M059J (cell line): ENCODE results near the gene GRIK1. TPM values are rescaled to one million over a fixed set of nuclear protein-coding genes. Genes with fewer than 3 reads are reported as not detected.

Experiments
- DNase-seq: peaks from one replicate; pipeline ENCODE4 v3.0.0-alpha.2; 2012; ENCODE audit warnings: low read depth
- total RNA-seq: library from RNA; depleted of rRNA; stranded (reverse); fragments of >200 nt; shearing (Covaris generic); gene quantifications from 2 replicates; pipeline ENCODE4 v1.2.3, GENCODE V29; 2014

GRIK1 gene
- total RNA-seq, 1 experiment from 2014 or later, result not detected

DNA sequence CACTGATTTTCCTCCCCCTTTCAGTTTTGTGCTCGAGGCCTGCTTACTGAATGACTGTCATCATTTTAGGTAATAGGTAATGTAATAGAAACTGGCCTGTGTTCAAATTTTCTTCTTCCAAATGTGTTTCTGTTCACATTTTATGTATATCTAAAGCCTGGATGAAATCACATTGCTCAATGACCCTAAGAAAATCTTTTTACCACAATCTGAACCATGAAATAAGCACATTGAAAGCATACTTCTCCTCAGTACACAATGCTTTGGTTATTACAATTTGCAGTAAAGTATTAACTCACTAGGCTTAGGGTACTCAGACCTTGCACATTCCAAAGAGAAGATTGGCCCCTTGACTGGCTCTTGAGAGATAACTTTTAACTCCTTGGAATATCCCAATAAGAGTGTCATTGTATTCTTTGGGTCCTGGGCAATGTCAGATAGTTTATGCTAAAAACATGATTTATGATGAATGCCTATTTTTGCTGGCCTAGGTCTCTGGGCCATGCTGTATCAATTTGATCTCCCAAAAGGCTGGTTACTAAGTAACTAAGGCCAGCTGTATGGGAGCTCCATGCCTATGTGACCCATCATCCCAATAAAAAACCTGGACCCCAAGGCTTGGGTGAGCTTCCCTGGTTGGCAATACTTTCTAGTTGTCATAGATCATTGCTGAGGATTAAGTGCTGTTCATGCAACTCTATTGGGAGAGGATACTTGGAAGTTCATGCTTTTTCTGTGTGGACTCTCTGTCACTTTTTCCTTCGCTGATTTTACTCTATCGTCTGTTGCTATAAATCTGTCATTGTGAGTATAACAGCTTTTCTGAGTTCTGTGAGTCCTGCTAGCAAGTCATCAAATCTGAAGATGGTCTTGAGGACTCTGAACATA is 293.9 kb downstream of the GRIK1 start:
- DNase-seq, result peak; percentile 42

DNA sequence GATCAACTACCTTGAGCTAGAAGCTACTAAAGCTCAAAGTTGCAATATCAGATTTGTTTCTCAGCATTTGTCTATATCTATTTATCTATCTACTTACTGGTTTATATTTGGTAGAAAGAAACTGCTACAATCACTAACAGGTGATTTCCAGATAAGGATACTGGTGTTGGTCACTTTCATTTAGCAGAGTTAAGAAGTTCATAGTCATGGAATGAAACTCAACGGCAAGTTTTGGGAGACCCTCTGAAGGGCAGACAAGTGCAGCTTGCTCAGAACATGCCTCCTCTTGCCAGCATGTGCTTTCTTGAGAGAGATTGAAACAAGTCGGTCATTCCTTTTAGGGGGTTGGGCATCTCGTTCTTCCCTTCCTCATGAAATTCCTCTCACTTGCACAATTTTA is 296.5 kb downstream of the GRIK1 start:
- no peak for DNase-seq

DNA sequence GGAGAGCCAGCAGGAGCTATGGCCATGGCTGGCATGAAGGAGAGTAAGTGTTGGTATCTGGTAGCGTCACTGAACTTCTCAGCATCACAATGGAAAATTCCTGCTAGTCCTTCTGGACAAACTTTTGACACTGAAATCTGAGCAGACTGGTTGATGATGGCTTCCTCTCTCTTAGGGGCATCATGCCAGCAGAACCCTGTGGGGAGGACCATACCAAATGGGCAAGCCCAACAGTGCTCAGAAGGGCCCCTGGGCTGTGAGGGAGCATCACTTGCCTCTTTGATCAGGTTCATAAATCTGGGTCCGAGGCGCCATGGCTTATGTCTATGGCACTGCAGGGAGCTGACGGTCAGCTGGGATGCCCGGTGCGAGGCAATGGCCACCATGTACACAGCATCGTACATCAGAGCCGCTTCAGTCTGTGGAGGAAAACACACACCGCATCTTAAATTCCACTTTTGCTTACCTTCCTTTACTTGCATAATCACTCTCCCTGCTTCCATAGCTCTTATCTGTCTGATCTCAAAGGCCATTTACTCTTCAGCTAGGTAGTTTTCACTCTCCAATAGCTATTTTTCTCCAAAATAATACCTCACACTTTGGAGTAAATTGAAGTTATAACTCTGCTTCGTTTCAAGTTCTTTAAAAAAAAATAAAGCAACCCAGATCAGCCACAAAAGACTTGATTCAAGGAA is 297.1 kb downstream of the GRIK1 start:
- DNase-seq, result no peak

GRCh38 chr21:29641635-29642550 is 297.9 kb downstream of the GRIK1 start:
- no peak for DNase-seq

DNA sequence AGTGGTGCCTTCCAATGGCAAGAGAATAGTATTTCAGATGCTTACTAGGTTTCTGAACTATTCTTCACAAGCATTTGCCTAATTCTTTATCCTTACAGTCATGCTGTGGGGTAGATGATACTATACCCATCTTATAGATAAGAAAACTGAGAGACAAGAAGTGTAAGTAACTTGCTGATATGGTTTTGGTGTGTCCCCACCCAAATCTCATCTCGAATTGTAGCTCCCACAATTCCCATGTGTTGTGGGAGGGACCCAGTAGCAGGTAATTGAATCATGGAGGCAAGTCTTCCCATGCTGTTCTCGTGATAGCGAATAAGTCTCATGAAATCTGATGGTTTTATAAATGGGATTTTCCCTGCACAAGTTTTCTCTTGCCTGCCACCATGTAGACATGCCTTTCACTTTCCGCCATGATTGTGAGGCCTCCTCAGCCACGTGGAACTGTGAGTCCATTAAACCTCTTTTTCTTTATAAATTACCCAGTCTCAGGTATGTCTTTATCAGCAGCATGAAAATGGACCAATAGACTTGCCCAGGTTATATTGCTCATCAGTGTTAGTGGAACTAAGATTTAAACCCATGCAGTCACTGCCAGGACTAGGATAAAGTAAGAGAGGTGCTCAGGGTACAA is 298.7 kb downstream of the GRIK1 start:
- DNase-seq, result no peak

DNA sequence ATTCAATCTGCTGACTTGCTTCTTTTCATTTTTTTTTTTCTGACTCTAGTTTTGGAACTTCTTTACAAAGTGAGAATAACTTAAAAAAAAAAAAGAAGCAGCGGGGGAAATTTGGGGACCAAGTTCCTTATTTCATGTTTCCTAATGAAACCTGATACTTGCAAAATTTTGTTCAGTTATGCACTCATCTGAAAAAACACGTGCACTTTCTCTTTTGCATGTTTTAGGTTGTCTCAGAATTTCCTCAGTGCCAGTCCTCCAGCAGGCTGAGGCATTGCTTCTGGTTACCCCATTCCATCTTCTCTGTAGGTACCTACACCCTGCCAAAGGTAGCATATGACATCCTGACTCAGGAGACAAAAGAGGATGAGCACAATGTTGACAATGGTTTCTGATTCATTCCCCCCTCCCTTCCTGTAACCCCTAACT is 299.7 kb downstream of the GRIK1 start:
- no peak for DNase-seq

- DNase-seq, result no peak
These were observed 300.3 kb downstream of the GRIK1 start for GRCh38 chr21:29639366-29640079.

DNA sequence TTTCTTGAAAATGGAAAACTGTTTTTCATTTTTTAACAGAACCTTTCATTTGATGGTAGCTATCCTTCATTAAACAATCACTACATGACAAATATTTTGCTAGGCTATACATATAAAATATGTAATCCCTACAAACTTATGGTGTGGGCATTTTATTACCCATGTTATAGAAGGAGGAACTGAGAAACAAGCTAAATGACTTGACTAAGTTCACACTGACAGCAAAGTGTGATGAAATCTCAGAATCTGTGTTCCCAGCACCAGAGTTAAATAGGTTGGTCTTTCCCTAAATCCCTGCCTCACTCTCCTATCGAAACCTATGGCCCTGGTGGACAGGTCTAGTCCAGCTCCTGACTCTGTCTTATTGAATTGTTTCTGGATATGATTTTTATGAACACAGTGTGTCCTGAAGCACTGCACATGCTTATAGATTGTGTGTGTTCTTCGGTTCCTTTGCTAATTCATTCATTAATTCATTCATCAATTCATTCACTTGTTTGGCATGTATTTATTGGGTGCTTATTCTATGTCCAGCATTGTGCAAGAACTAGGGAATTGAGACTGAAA is 301.0 kb downstream of the GRIK1 start:
- no peak for DNase-seq

DNA sequence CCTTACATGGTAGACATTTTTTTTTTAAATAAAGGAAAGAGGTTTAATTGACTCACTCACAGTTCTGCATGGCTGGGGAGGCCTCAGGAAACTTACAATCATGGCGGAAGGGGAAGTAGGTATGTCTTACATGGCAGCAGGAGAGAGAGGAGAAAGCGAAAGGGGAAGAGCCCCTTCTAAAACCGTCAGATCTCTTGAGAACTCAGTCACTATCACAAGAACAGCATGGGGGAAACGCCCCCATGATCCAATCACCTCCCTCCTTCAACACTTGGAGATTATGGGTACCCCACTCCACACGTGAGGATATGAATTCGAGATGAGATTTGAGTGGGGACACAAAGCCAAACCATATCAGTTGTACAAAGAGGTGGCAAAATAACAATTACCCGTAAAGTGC is 301.7 kb downstream of the GRIK1 start:
- no peak for DNase-seq

DNA sequence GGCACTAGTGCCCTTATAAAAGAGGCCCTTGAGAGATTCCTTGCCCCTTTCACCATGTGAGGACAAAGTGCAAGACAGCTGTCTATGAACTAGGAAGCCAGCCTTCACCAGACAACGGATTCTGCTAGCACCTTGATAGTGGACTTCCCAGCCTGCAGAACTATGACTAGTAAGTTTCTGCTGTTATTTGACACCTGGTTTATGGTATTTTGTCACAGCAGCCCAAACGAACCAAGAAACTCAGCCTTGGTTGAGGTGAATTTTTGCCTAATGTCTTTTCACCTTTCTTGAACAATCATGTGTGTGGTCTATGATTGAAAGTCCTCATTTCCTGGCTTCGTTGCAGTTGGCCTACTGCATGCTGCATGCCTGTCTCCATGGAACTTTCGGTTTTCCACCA is 302.2 kb downstream of the GRIK1 start:
- DNase-seq, result no peak

DNA sequence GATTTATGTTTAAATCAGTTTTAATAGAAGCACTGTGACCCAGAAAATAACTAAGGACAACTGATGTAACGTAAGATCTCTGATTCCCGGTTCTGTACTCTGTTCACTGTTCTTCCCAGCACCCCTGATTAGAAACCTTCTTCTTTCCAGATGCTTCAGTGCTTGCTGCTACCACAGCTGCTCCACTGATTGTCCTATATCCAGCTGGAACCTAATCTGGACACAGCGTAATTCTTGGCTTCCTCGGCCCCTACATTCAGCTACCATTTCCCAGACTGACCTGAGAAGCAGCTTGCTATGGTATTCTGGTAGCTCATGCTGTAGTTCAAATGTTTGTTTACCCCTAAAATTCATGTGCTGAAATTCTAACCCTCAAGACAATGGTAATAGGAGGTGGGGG is 302.7 kb downstream of the GRIK1 start:
- DNase-seq, result no peak

GRCh38 chr21:29634418-29634817 is 305.4 kb downstream of the GRIK1 start:
- no peak for DNase-seq

DNA sequence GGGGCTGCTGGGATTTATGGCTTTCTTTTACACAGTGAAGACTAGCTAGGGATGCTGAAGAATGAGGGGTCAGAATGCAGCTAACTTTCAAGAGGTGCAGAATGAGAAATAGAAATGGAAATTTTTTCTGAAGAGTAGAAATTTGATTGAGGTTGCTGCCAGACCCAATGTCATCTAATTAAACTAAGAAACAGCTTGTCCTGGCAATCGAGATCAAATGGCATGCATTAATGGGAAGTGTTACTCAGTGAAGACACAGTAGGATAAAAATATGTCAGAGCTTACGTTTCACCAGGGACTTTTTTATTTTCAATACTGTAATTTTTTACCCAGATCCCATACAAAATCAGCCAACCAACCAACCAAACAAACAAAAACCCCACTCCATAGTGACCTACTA is 306.0 kb downstream of the GRIK1 start:
- no peak for DNase-seq

DNA sequence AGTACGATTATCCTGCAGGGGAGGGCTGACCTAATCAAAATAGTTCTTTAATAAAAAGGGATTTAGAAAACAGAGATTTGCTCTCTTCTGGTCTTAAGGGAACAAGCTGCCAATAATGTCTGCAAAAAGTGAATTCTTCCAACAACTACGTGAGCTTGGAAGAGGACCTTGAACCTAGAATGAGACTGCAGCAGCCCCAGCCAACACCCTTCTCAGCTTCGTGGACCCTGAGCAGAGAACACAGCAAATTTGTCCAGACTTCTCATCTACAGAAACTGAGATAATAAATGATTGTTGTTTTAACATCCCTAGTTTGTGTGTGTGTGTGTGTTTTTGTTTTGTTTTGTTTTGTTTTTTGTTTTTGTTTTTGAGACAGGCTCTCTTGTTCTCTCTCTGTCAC is 309.4 kb downstream of the GRIK1 start:
- DNase-seq, result no peak

- no peak for DNase-seq
These were observed 311.9 kb downstream of the GRIK1 start for GRCh38 chr21:29627905-29628304.

- DNase-seq, result no peak
These were observed 312.9 kb downstream of the GRIK1 start for GRCh38 chr21:29626801-29627470.

GRCh38 chr21:29625990-29626389 is 313.8 kb downstream of the GRIK1 start:
- no peak for DNase-seq

- no peak for DNase-seq
These were observed 315.0 kb downstream of the GRIK1 start for GRCh38 chr21:29624776-29625175.

GRCh38 chr21:29621525-29621924 is 318.3 kb downstream of the GRIK1 start:
- DNase-seq, result no peak

DNA sequence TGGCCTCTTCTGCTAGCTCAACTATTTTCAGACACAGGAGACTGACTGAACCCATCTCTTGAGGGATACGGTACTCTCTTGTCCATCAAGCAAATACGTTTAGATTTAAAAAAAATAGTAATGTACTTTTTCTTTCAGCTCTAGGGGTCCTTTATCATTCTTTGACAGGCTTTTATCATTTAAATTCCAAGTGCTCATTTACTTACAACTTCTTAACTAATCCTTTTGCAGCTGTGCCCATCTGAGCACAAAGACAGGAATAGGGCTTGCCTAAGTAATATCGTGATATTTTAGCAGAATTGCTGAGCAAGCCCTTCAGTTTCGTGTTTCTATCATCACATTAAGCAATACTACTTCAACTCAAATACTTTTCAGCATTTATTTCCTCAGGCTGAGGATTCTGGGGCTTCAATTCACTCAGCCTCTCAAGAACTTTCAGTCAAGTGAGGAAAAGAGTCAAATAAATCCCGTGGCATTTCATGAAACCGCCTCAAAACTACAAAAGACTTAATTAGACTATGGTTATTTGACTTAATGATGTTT is 323.5 kb downstream of the GRIK1 start:
- no peak for DNase-seq
